SK-N-SH (cell line): ENCODE results near the gene MIPOL1. TPM values are rescaled to one million over a fixed set of nuclear protein-coding genes. Genes with fewer than 3 reads are reported as not detected.
"Not testable (repeated sequence)": the region's sequence is repeated elsewhere in the genome, so short reads cannot be mapped to it uniquely, and the experiment has no call there.

ENCODE experiments used
- CTCF ChIA-PET: fragments of 300-600, 350-600 bp; formaldehyde crosslinking; extraction: SDS; loops from one replicate; lab custom pipeline; 2021; lab: Yijun Ruan, JAX
- POLR2A ChIA-PET: fragments of 350-600 bp; sonication (Branson Sonifier 250); formaldehyde crosslinking; extraction: SDS; loops from one replicate; lab custom pipeline; 2020; ENCODE audit warnings: antibody characterized with exemption, inconsistent platforms; lab: Yijun Ruan, JAX
- DNase-seq: peaks from one replicate; pipeline ENCODE4 v3.0.0; 2012
- H2AFZ ChIP-seq: fragments of 200-600 bp; sonication (generic); 2 replicates; pipeline ENCODE4 v1.8.1; 2016; ENCODE audit warnings: antibody characterized with exemption, mild to moderate bottlenecking, low read depth
- H3F3A ChIP-seq: fragments of 200-600 bp; sonication (generic); replicated peaks from 2 replicates; pipeline ENCODE3; 2016; ENCODE audit warnings: antibody characterized with exemption, mild to moderate bottlenecking; ENCODE audit not compliant: insufficient read depth
- H3K27ac ChIP-seq, 2 experiments: fragments of 200-500 bp in 1 of 2; fragments of 200-600 bp in 1 of 2; sonication (Bioruptor generic) in 1 of 2; sonication (generic), shearing (Covaris generic) in 1 of 2; 2 replicates each; pipeline versions ENCODE4 v1.5.1 to v1.6.1; 2014 to 2016; ENCODE audit warnings: low read depth in 2 of 2, inconsistent platforms in 1 of 2, low read length in 1 of 2, mild to moderate bottlenecking in 1 of 2, mixed read lengths in 1 of 2
- H3K27me3 ChIP-seq: fragments of 200-600 bp; sonication (generic), shearing (Covaris generic); 2 replicates; pipeline ENCODE4 v1.6.1; 2016; ENCODE audit warnings: mixed run types; ENCODE audit not compliant: insufficient read depth
- H3K36me3 ChIP-seq, 2 experiments: fragments of 200-500 bp in 1 of 2; fragments of 200-600 bp in 1 of 2; sonication (Bioruptor generic) in 1 of 2; sonication (generic) in 1 of 2; replicated peaks in 1 of 2; 2 replicates each; pipeline versions ENCODE3 to v1.5.1; 2014 to 2016; ENCODE audit warnings: low read length in 1 of 2, mild to moderate bottlenecking in 1 of 2; ENCODE audit not compliant: insufficient read depth in 2 of 2, control insufficient read depth in 1 of 2
- H3K4me1 ChIP-seq, 2 experiments: fragments of 200-500 bp in 1 of 2; fragments of 200-600 bp in 1 of 2; sonication (Bioruptor generic) in 1 of 2; sonication (generic), shearing (Covaris generic) in 1 of 2; 2 replicates each; pipeline versions ENCODE4 v1.5.1 to v1.6.1; 2014 to 2016; ENCODE audit warnings: low read depth in 1 of 2, low read length in 1 of 2, mixed run types in 1 of 2; ENCODE audit not compliant: insufficient read depth in 2 of 2, control insufficient read depth in 1 of 2
- H3K4me2 ChIP-seq: fragments of 200-600 bp; sonication (generic), shearing (Covaris generic); 2 replicates; pipeline ENCODE4 v1.6.1; 2017; ENCODE audit warnings: mixed run types
- H3K4me3 ChIP-seq, 2 experiments: fragments of 200-500 bp in 1 of 2; fragments of 200-600 bp in 1 of 2; sonication (Bioruptor generic) in 1 of 2; sonication (generic), shearing (Covaris generic) in 1 of 2; 2 replicates each; pipeline versions ENCODE4 v1.5.1 to v1.8.1; 2014 to 2016; ENCODE audit warnings: low read depth in 2 of 2, inconsistent platforms in 1 of 2, low read length in 1 of 2, mild to moderate bottlenecking in 1 of 2, mixed read lengths in 1 of 2, moderate library complexity in 1 of 2
- H3K79me2 ChIP-seq: fragments of 200-600 bp; sonication (generic); 2 replicates; pipeline ENCODE4 v1.8.1; 2017; ENCODE audit warnings: mild to moderate bottlenecking; ENCODE audit not compliant: insufficient read depth
- H3K9ac ChIP-seq: fragments of 200-600 bp; sonication (generic); 2 replicates; pipeline ENCODE4 v1.6.1; 2017; ENCODE audit warnings: mixed run types
- H3K9me2 ChIP-seq: fragments of 200-600 bp; sonication (generic); 2 replicates; pipeline ENCODE4 v1.6.1; 2017; ENCODE audit warnings: mixed run types
- H3K9me3 ChIP-seq: fragments of 200-600 bp; sonication (generic); 2 replicates; pipeline ENCODE4 v1.6.1; 2017; ENCODE audit warnings: mixed run types, mild to moderate bottlenecking, moderate library complexity
- H4K20me1 ChIP-seq: fragments of 200-600 bp; sonication (generic); 2 replicates; pipeline ENCODE4 v1.6.1; 2017; ENCODE audit warnings: mild to moderate bottlenecking, mixed run types; ENCODE audit not compliant: insufficient read depth
- CHD2 ChIP-seq: fragments of 150-350 bp; IDR thresholded peaks from 2 replicates; pipeline ENCODE4 v1.6.1; 2018; ENCODE audit warnings: low read length; ENCODE audit not compliant: partially characterized antibody
- FOSL2 ChIP-seq: IDR thresholded peaks from 2 replicates; pipeline ENCODE4 v1.4.0; 2012; ENCODE audit warnings: low read depth, mild to moderate bottlenecking, moderate library complexity, borderline replicate concordance
- FOXM1 ChIP-seq: IDR thresholded peaks from 2 replicates; pipeline ENCODE4 v1.4.0; 2012; ENCODE audit warnings: low read depth, mild to moderate bottlenecking
- NFIC ChIP-seq: IDR thresholded peaks from 2 replicates; pipeline ENCODE4 v1.4.0; 2012; ENCODE audit warnings: borderline replicate concordance
- NRF1 ChIP-seq: IDR thresholded peaks from 2 replicates; pipeline ENCODE4 v1.6.1; 2012; ENCODE audit warnings: low read depth, mild to moderate bottlenecking, low read length
- RCOR1 ChIP-seq: fragments of 150-350 bp; IDR thresholded peaks from 2 replicates; pipeline ENCODE4 v1.6.1; 2017; ENCODE audit warnings: antibody characterized with exemption, low read length
- TAF1 ChIP-seq: IDR thresholded peaks from 2 replicates; pipeline ENCODE4 v1.6.1; 2012; ENCODE audit warnings: low read depth, mild to moderate bottlenecking, low read length, moderate library complexity, borderline replicate concordance
- WGBS: methylation state at CpG from one replicate; pipeline ENCODE4 v1.1.6; 2017; ENCODE audit warnings: low lambda C conversion rate; 5-methylcytosine and 5-hydroxymethylcytosine counted together
- polyA plus RNA-seq, 3 experiments: library from polyadenylated mRNA; depleted of rRNA; stranded (reverse); fragments of >200 nt; gene quantifications; 2 replicates each; pipeline ENCODE4 v1.2.3, GENCODE V29; 2012
- TF ChIP-seq, protein P1 (sequence below): fragments of 150-350 bp; IDR thresholded peaks from 2 replicates; pipeline ENCODE4 v1.6.1; 2017; ENCODE audit warnings: antibody characterized with exemption, low read length, low read depth, borderline replicate concordance
- TF ChIP-seq, protein P2 (sequence below): fragments of 150-350 bp; IDR thresholded peaks from 2 replicates; pipeline ENCODE4 v1.6.1; 2016; ENCODE audit warnings: mild to moderate bottlenecking, low read depth, low read length
- TF ChIP-seq, protein P3 (sequence below): IDR thresholded peaks from 2 replicates; pipeline ENCODE4; 2012

MIPOL1 gene
- polyA plus RNA-seq, 1 of the 3 experiments (the other 2 are of a cell fraction): 0.23 TPM

DNA sequence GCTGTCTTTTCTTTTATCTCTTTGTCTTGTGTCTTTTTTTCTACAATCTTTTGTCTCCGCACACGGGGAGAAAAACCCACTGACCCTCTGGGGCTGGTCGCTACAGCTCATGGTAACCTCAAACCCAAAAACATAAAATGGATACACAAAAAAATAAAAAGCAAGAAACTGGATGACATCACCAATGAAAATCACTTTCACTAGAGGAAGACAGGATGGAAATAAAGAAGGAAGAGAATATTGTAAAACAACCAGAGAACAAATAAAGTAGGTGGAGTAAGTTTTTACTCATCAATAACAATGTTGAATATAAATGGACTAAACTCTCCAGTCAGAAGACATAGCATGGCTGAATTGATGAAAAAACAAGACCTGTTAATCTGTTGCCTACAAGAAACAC lies 17.6 kb downstream of the MIPOL1 start:
- no peak overlapping the region for H2AFZ ChIP-seq
- WGBS: 29% methylated on average over 3 of the region's 3 CpGs
- POLR2A ChIA-PET: no interaction called here

DNA sequence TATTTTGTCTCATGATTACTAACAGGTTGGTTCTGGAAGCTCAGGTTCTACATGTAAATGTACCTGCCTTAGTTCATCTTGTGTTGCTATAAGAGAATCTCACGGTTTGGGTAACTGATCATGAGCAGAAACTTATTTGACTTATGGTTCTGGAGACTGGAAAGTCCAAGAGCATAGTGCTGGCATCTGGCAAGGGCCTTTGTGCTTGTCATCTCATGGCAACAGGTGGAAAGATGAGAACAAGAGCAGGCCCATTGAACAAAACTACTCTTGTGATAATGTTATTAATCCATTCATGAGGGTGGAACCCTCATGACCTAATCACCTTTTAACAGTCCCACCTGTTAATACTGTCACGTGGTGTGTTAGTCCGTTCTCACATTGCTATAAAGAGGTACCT lies 23.3 kb downstream of the MIPOL1 start:
- CTCF ChIA-PET: interaction anchor here (1.2 kb wide), 1 partner anchor 9 kb away, joined by 5 read pairs; no protein-coding TSS in a partner anchor

More for the DNA sequence above, 17.6 kb downstream of the MIPOL1 start:
- Histone ChIP-seq H3K4me1 (no peaks in the 10 kb centered on the region), H3K79me2 (no peaks in the 10 kb centered on the region), H3K9ac (no peak overlapping the region), H3K27ac (no peak overlapping the region), H3F3A (no peaks in the 10 kb centered on the region), H3K9me2 (no peaks in the 10 kb centered on the region), H3K4me2 (no peak overlapping the region), H3K4me3 (no peak overlapping the region), H4K20me1 (no peaks in the 10 kb centered on the region), H3K36me3 (no peaks in the 10 kb centered on the region), H3K9me3 (no peaks in the 10 kb centered on the region), H3K27me3 (no peaks in the 10 kb centered on the region)
- no peak for DNase-seq
- CTCF ChIA-PET: no interaction called here
- TF ChIP-seq NFIC: no peak
- no peak for TF ChIP-seq FOXM1
- TF ChIP-seq TAF1: no peak
- no peak for TF ChIP-seq CHD2

DNA sequence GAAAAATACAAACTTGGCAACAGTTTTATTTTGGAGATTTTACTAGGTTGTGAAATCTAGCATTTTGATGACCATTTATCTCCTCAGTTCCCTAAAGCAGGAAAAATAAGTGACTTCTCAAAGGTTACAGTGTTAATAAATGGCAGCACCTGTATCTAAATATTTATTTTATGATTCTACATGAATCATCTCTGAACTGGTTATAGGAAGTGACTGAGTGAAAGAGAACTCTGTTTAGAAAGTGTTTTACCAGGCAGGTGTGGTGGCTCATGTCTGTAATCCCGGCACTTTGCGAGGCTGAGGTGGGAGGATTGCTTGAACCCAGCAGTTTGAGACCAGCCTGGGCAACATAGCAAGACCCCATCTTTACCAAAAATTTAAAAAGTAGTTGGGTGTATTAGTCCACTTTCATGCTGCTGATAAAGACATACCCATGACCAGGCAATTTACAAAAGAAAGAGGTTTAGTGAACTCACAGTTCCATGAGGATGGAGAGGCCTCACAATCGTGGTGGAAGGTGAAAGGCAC lies 26.3 kb downstream of the MIPOL1 start:
- Histone ChIP-seq H3K9me2 (no peaks in the 10 kb centered on the region), H3K4me2 (no peak overlapping the region), H3K4me1 (no peaks in the 10 kb centered on the region), H3K36me3 (no peaks in the 10 kb centered on the region), H3K79me2 (no peaks in the 10 kb centered on the region), H4K20me1 (no peaks in the 10 kb centered on the region), H2AFZ (no peak overlapping the region), H3K9me3 (no peaks in the 10 kb centered on the region), H3K4me3 (no peak overlapping the region), H3K27ac (no peak overlapping the region), H3F3A (no peaks in the 10 kb centered on the region), H3K27me3 (no peaks in the 10 kb centered on the region), H3K9ac (no peak overlapping the region)
- POLR2A ChIA-PET: no interaction called here
- CTCF ChIA-PET: no interaction called here
- TF ChIP-seq RCOR1: no peak
- TF ChIP-seq, protein P1, sequence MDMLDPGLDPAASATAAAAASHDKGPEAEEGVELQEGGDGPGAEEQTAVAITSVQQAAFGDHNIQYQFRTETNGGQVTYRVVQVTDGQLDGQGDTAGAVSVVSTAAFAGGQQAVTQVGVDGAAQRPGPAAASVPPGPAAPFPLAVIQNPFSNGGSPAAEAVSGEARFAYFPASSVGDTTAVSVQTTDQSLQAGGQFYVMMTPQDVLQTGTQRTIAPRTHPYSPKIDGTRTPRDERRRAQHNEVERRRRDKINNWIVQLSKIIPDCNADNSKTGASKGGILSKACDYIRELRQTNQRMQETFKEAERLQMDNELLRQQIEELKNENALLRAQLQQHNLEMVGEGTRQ: no peak
- TF ChIP-seq, protein P2, sequence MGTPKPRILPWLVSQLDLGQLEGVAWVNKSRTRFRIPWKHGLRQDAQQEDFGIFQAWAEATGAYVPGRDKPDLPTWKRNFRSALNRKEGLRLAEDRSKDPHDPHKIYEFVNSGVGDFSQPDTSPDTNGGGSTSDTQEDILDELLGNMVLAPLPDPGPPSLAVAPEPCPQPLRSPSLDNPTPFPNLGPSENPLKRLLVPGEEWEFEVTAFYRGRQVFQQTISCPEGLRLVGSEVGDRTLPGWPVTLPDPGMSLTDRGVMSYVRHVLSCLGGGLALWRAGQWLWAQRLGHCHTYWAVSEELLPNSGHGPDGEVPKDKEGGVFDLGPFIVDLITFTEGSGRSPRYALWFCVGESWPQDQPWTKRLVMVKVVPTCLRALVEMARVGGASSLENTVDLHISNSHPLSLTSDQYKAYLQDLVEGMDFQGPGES: no peak
- DNase-seq: no peak
- 4% methylated on average over 3 of the region's 3 CpGs for WGBS

More for the DNA sequence above, 23.3 kb downstream of the MIPOL1 start:
- POLR2A ChIA-PET: no interaction called here
- H3K9ac ChIP-seq: no peak overlapping the region
- no peaks in the 10 kb centered on the region for H3F3A ChIP-seq
- no peaks in the 10 kb centered on the region for H3K9me2 ChIP-seq
- H3K27me3 ChIP-seq: no peaks in the 10 kb centered on the region
- H3K9me3 ChIP-seq: no peaks in the 10 kb centered on the region
- H3K36me3 ChIP-seq: no peaks in the 10 kb centered on the region
- H3K79me2 ChIP-seq: no peaks in the 10 kb centered on the region
- TF ChIP-seq, protein P3, sequence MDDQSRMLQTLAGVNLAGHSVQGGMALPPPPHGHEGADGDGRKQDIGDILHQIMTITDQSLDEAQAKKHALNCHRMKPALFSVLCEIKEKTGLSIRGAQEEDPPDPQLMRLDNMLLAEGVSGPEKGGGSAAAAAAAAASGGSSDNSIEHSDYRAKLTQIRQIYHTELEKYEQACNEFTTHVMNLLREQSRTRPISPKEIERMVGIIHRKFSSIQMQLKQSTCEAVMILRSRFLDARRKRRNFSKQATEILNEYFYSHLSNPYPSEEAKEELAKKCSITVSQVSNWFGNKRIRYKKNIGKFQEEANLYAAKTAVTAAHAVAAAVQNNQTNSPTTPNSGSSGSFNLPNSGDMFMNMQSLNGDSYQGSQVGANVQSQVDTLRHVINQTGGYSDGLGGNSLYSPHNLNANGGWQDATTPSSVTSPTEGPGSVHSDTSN: no peak
- TF ChIP-seq, protein P2: no peak
- TF ChIP-seq NRF1 (no peak), RCOR1 (no peak), FOSL2 (no peak)
- H3K27ac ChIP-seq: no peak overlapping the region
- 14% methylated on average over 3 of the region's 3 CpGs for WGBS
- no peaks in the 10 kb centered on the region for H4K20me1 ChIP-seq
- no peak for DNase-seq
- H3K4me3 ChIP-seq: no peak overlapping the region
- H3K4me1 ChIP-seq: no peaks in the 10 kb centered on the region
- H3K4me2 ChIP-seq: no peak overlapping the region
- no peak overlapping the region for H2AFZ ChIP-seq

DNA sequence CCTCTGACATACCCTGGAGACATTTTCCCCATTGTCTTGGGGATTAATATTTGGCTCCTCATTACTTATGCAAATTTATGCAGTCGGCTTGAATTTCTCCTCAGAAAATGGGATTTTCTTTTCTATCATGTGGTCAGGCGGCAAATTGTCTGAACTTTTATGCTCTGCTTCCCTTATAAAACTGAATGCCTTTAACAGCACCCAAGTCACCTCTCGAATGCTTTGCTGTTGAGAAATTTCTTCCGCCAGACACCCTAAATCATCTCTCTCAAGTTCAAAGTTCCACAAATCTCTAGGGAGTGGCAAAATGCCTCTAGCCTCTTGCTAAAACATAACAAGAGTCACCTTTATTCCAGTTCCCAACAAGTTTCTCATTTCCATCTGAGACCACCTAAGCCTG lies 27.9 kb downstream of the MIPOL1 start:
- POLR2A ChIA-PET, DNase-seq, CTCF ChIA-PET, H3K9me3 ChIP-seq, H4K20me1 ChIP-seq, H3K36me3 ChIP-seq, H3F3A ChIP-seq, H3K9ac ChIP-seq, H3K4me3 ChIP-seq, H3K79me2 ChIP-seq, H3K4me2 ChIP-seq, H2AFZ ChIP-seq, H3K9me2 ChIP-seq, H3K27me3 ChIP-seq, H3K27ac ChIP-seq, H3K4me1 ChIP-seq: not testable (repeated sequence)
- 35% methylated on average over 4 of the region's 4 CpGs for WGBS
